ENCODE measurements around the gene TMEM163.
A peak's percentile ranks its signal among the peaks of the same experiment; 100 is the strongest.
"Not testable (repeated sequence)": the region's sequence is repeated elsewhere in the genome, so short reads cannot be mapped to it uniquely, and the experiment has no call there.

Gene TMEM163

DNA sequence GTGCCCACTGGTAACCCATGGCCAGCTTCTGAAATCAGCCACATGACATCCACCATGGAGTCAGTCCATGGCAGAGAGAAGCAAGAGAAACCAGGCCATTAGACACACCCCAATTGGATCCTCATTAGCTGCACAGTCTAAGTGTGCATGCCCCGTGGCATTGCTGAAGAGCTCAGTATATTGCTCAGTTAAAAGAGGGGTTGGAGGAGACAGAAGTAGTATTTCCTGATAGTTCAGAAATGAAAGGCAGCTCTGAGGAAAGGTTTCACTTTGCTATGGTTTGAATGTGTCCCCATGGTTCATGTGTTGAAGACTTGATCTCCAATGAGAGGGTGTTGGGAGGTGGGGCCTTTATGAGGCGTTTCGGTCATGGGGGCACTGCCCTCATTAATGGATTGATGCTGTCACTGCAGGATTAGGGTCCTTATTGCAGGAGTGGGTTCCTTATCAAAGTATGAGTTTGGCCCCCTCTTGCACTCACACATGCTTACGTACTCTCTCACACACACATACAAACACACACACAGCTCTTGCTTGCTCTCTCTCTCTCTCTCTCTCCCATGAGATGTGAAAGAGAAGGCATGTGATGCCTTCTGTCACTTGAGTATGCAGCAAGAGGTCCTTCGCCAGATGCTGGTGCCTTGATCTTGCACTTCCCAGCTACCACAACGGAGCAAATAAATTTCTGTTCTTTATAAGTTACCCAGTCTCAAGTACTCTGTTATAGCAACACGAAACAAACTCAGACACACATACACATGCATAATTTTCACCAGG lies 58.0 kb downstream of the TMEM163 start:
- DNase-seq = peak in 1 of 2 donors; percentile 3

GRCh38 chr2:134659724-134660123 lies 59.1 kb downstream of the TMEM163 start:
- no peak for DNase-seq

- DNase-seq = no peak
Measured at GRCh38 chr2:134657650-134658250, 61.0 kb downstream of the TMEM163 start.

- not testable (repeated sequence) for DNase-seq
Measured at GRCh38 chr2:134656391-134656790, 62.4 kb downstream of the TMEM163 start.

- DNase-seq = no peak
Measured at GRCh38 chr2:134648586-134648985, 70.2 kb downstream of the TMEM163 start.

GRCh38 chr2:134647607-134648256 lies 71.1 kb downstream of the TMEM163 start:
- no peak for DNase-seq

- no peak for DNase-seq
Measured at GRCh38 chr2:134642938-134643337, 75.9 kb downstream of the TMEM163 start.

- no peak for DNase-seq
Measured at GRCh38 chr2:134640494-134640893, 78.3 kb downstream of the TMEM163 start.

DNA sequence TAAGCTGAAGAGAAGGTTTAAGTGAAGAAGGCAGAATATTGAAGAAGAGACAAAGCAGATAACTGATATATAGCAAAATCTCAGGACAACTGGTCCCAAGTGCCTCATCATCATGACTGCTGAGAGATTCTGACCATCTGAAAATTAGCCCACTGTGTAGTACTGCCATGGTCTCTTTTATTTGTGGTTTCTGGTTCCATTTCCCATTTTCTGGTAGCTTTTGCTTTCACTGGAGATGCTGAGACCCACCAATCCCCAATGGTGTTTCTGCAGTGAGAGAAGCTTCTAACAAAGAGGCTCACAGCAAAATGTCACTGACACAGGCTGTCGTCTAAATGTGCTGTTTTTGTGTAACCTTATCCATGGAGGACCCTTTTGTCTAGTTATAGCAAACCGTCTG lies 79.5 kb downstream of the TMEM163 start:
- no peak for DNase-seq

DNA sequence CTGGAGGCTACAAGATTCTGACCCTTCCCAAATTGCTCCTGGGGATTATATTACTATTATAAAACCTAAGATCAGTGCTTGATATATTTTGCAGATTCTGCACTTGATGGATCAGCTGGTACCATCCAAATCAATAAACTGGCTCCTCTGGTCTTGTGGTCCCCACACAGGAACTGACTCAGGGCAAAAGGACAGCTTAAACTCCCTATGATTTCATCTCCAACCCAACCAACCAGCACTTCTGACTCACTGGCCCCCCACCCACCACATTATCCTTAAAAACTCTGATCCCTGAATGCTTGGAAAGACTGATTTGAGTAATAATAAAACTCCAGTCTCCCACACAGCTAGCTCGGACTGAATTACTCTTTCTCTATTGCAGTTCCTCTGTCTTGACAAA lies 82.1 kb downstream of the TMEM163 start:
- no peak for DNase-seq

- no peak for DNase-seq
Measured at GRCh38 chr2:134634054-134634753, 84.6 kb downstream of the TMEM163 start.

GRCh38 chr2:134630504-134631159 lies 88.2 kb downstream of the TMEM163 start:
- no peak for DNase-seq

DNA sequence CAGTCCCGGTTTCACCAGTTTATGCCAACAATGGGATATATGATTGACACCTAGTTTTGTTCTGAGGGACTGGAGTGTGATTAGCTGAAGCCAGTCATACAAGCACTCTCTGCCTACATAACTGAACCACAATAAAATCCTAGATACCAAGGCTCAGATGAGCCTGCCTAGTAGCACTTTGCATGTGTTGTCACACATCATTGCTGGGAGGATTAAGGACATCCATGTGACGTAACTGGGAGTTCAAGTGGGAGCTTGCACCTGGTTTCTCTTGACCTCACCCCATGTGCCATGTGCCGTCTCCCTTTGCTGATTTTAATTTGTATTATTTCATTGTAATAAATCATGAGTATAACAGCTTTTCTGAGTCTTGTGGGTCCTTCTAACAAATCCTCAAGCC lies 90.3 kb downstream of the TMEM163 start:
- DNase-seq = no peak

DNA sequence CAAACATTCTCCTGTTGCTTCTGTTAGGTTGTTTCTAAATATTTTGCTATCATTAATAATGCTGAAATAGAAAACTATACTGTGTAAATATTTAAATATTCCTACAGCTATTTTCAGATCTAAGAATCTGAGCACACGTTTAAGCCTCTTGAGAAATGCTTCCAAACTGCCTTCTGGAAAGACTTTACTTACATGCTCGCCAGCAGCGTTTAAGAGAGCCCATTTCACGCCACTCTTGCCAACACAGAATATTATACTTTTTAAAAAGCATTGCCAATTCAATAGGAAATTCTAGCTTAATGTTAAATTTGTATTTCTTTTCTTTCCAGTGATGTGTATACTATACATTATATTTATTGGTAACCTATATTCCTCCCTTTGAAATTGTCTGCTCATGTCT lies 92.0 kb downstream of the TMEM163 start:
- no peak for DNase-seq

DNA sequence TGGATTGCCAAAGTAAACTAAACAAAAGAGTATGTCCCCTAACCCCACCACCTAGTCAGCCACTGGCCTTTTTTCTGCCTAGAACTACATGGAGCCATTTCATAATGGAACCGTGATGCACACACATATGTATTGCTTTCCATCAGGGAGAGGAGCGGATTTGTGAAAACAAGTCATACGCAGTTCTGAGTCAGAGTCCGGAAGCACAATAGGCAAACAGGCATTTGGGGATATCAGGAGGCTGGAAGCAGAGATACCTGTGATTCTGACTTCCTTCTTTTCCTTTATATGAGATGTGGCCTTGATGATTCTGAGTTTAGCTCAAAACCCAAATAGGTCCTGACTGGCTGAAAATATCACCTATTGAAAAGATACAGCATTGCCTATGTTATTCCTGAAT lies 93.5 kb downstream of the TMEM163 start:
- no peak for DNase-seq

DNA sequence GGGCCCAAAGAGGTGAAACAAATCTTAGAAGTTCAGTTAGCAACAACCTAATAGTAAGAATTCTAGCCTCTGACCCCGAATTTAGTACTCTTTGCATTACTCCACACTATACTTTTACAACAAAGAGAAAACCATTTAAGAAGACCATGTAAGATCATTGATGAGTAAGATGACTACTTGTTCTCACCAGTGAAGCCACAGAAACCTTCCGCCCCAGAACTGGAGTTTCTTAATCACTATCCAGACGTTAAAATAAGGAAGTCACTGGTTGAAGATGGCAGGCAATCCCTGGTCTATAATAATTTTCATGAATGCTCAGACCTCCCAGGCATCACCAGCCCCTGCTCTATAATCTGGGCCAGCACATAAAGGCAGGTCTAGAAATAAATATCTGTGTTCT lies 95.0 kb downstream of the TMEM163 start:
- no peak for DNase-seq

DNA sequence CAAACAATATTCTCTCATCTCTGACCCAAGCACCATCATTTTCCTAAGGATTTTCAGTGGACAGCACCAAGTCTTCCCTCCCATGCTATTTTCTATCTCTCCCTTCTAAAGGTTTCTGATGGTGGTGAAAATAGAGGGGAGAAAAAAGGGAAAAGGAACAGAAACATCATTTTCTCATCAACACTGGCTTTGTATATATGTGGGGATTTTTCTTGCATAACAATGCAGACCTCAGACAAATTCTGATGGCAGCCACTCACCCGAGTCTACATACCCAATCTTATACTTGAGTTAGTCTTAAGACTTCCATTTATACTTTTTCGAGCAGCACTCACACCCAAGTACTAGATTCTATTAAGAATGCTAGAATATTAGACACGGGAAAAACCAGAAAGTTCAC lies 95.8 kb downstream of the TMEM163 start:
- DNase-seq = no peak

GRCh38 chr2:134621939-134622705 lies 96.7 kb downstream of the TMEM163 start:
- no peak for DNase-seq

GRCh38 chr2:134619250-134619649 lies 99.5 kb downstream of the TMEM163 start:
- DNase-seq = no peak

- not testable (repeated sequence) for DNase-seq
Measured at GRCh38 chr2:134615480-134615879, 103.3 kb downstream of the TMEM163 start.

DNA sequence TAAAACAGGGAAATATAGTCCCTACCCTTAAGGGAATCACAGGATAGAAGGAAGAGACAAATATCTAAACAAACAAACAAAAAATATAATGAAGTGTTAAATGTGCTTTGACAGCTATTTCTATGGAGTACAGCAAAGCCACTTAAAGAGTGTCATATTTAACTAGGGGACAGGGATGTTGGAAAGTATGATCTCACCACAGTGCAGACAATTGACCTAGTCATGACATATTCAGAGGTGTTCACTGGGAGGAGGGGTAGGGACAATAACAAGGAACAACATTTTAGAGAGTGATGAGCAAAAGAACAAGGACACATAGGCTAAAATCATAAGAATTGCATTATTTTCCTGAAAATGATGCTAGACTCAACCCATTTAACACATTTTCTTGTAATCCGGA lies 107.5 kb downstream of the TMEM163 start:
- DNase-seq = no peak

DNA sequence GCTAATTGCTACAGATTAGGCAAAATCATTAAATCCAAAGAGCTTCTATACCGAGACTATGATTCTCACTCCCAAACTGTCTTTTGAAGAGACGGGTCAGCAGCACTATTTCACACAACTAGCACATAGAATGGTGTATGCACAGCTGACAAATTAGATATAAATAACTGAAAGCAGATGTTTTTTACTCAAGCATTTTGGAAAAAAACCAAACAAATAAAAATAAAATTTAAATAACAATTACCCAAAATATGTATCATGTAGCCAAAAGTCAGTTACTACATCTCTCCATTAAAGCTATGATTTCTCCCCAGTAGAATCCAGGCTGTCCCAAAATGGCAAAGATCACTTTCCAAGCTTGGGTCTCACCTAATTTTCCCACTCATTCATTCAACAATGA lies 107.9 kb downstream of the TMEM163 start:
- DNase-seq = no peak

Data from bone marrow (tissue), 2 donors.